Measurements from ENCODE around the gene OR2T8.
"Not testable (repeated sequence)": the region's sequence is repeated elsewhere in the genome, so short reads cannot be mapped to it uniquely, and the experiment has no call there.

Gene OR2T8

GRCh38 chr1:247919952-247920351, at the start of gene OR2T8:
Gene OR2T8 (plus strand): TSS chr1:247920252. CDS start chr1:247921018, 766 bp downstream.
- no peak for DNase-seq

GRCh38 chr1:247883346-247883745, 36.7 kb upstream of the OR2T8 start:
- DNase-seq = no peak

- DNase-seq = no peak
Measured at GRCh38 chr1:247884797-247885413, 35.1 kb upstream of the OR2T8 start.

GRCh38 chr1:247895163-247895637, 24.9 kb upstream of the OR2T8 start, which contains the start of gene OR2W3:
Gene OR2W3 (plus strand): TSS chr1:247895587. CDS start chr1:247895587, 0 bp downstream.
- no peak for DNase-seq

GRCh38 chr1:247895976-247896375, 24.1 kb upstream of the OR2T8 start:
- DNase-seq = no peak

- no peak for DNase-seq
Measured at GRCh38 chr1:247904122-247904521, 15.9 kb upstream of the OR2T8 start.

GRCh38 chr1:247905181-247905580, 14.9 kb upstream of the OR2T8 start:
- no peak for DNase-seq

- DNase-seq = no peak
Measured at GRCh38 chr1:247905910-247906503, 14.0 kb upstream of the OR2T8 start.

GRCh38 chr1:247906504-247907047, 13.5 kb upstream of the OR2T8 start:
- DNase-seq = no peak

- DNase-seq = no peak
Measured at GRCh38 chr1:247908766-247909165, 11.3 kb upstream of the OR2T8 start.

GRCh38 chr1:247913786-247914185, 6.3 kb upstream of the OR2T8 start:
- no peak for DNase-seq

- DNase-seq = no peak
Measured at GRCh38 chr1:247914941-247915662, 5.0 kb upstream of the OR2T8 start.

GRCh38 chr1:247923941-247924340, 3.9 kb downstream of the OR2T8 start:
- DNase-seq = no peak

GRCh38 chr1:247924868-247925267, 4.8 kb downstream of the OR2T8 start, which contains the start of gene OR2AJ1:
Gene OR2AJ1 (plus strand): TSS chr1:247924889. CDS start chr1:247933769, 8,880 bp downstream.
- DNase-seq = no peak

- DNase-seq = no peak
Measured at GRCh38 chr1:247933989-247934388, 13.9 kb downstream of the OR2T8 start.

GRCh38 chr1:247935781-247936180, 15.7 kb downstream of the OR2T8 start:
- DNase-seq = no peak

- no peak for DNase-seq
Measured at GRCh38 chr1:247936415-247936814, 16.4 kb downstream of the OR2T8 start.

- not testable (repeated sequence) for DNase-seq
Measured at GRCh38 chr1:247936965-247937734, 17.1 kb downstream of the OR2T8 start.

GRCh38 chr1:247942624-247943023, 22.6 kb downstream of the OR2T8 start:
- DNase-seq = no peak

GRCh38 chr1:247948558-247948957, 28.5 kb downstream of the OR2T8 start, which contains the start of gene OR2L8:
Gene OR2L8 (plus strand): TSS chr1:247948858. CDS start chr1:247948858, 0 bp downstream.
- no peak for DNase-seq

- no peak for DNase-seq
Measured at GRCh38 chr1:247953408-247953807, 33.4 kb downstream of the OR2T8 start.

- no peak for DNase-seq
Measured at GRCh38 chr1:247961791-247962190, 41.7 kb downstream of the OR2T8 start.
